Measurements from ENCODE around the gene IRF6.

DNA sequence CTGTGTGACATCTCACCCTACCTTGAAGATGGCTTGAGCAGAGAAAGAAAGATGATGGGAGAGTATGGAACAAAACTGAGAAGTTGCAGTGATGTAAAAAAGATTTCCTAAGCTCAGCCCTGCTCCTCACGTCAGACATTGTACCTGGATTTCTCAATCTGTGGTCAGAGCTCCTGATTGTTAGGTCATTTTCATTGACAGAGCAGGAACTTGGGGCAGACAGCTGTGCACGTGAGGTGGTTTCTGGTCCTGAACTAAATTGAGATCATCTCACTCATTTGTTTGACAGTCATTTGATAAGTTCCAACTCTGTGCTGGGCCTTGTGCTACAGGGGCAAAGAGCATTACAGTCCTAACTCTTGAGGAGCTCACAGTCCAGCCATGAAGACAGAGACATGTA lies 39.9 kb downstream of the IRF6 start:
- no peak for TF ChIP-seq EZH2 (IDR thresholded peaks at IDR 0.05; ENCODE audit: low read length, missing control alignments)
- no peak for TF ChIP-seq CTCF (conservative IDR thresholded peaks at IDR 0.05 in 1 of 2, IDR thresholded peaks at IDR 0.05 in 1 of 2; ENCODE audit: low read depth in 1 of 2, low read length in 2 of 2)

All from fibroblast of lung (primary cell).